ENCODE measurements around the gene CHSY1. TPM values are rescaled to one million over a fixed set of nuclear protein-coding genes. Genes with fewer than 3 reads are reported as not detected.

The CHSY1 gene
- total and polyA plus RNA-seq, 2 donors (not counting 1 experiment from before 2014, with no cell fraction given) = 4.7 to 20.3 TPM

- no peaks in the 10 kb centered on the region for H3K27me3 ChIP-seq (replicated peaks in 1 of 4; ENCODE audit: control extremely low read depth in 1 of 4, control insufficient read depth in 3 of 4, insufficient read depth in 4 of 4, low read length in 3 of 4)
- peak overlapping the region in 1 of 5 experiments; percentile 24 for H3K4me3 ChIP-seq (ENCODE audit: control extremely low read depth in 1 of 5, extremely low read depth in 1 of 5, insufficient read depth in 1 of 5, low read depth in 2 of 5, low read length in 4 of 5)
- Mint-ChIP-seq H3K27me3 (no peaks in the 10 kb centered on the region), H3K27ac (peak overlapping the region; percentile 7), H3K9me3 (ENCODE audit: insufficient read depth) (no peaks in the 10 kb centered on the region), H3K4me1 (peaks cover 60% of the 10 kb centered on the region), H3K4me3 (peak overlapping the region; percentile 74)
- WGBS (ENCODE audit: insufficient coverage) = 19% methylated on average over 13 of the region's 14 CpGs
- no peaks in the 10 kb centered on the region for H3K79me2 ChIP-seq (ENCODE audit: control insufficient read depth, insufficient read depth, low read length)
- DNase-seq (peak; percentile 57), ATAC-seq (ENCODE audit: low read depth) (peak; percentile 80)
- ChIA-PET CTCF (interaction anchor here (1.2 to 2.0 kb wide), 2 partner anchors 14 to 122 kb away, joined by 5 read pairs; no protein-coding TSS in a partner anchor), POLR2A (interaction anchor here (0.6 kb wide), 1 partner anchor 74 kb away, joined by 3 read pairs; no protein-coding TSS in a partner anchor)
- H3K4me1 ChIP-seq (ENCODE audit: control insufficient read depth in 2 of 2, insufficient read depth in 2 of 2, low read length in 2 of 2) = peaks cover 33 to 66% of the 10 kb centered on the region in 2 donors
- H3K9ac ChIP-seq (ENCODE audit: low read length) = peak overlapping the region; percentile 2
- H4K20me1 ChIP-seq (ENCODE audit: control insufficient read depth, insufficient read depth, low read length, poor library complexity, severe bottlenecking) = no peaks in the 10 kb centered on the region
- TF ChIP-seq CTCF (IDR thresholded peaks at IDR 0.05) = no peak
- no peak for TF ChIP-seq EZH2 (IDR thresholded peaks at IDR 0.05; ENCODE audit: borderline replicate concordance, insufficient read depth, low read depth, low read length, poor library complexity, severe bottlenecking)
- H3K36me3 ChIP-seq (replicated peaks in 1 of 2; ENCODE audit: control extremely low read depth in 1 of 2, control insufficient read depth in 1 of 2, extremely low read depth in 1 of 2, insufficient read depth in 2 of 2, low read length in 1 of 2) = no peaks in the 10 kb centered on the region
- peaks cover 0 to 15% (median 2%) of the 10 kb centered on the region in 3 donors for H3K9me3 ChIP-seq (ENCODE audit: control extremely low read depth in 1 of 3, control insufficient read depth in 2 of 3, insufficient read depth in 1 of 3, low read length in 2 of 3)
- no peak overlapping the region for H3K27ac ChIP-seq (ENCODE audit: low read length in 2 of 2)
- peak overlapping the region; percentile 55 for H3K4me2 ChIP-seq (replicated peaks; ENCODE audit: low read depth, low read length, poor library complexity, severe bottlenecking)
- no peak overlapping the region for H2AFZ ChIP-seq (ENCODE audit: insufficient read depth, low read depth, low read length, poor library complexity, severe bottlenecking)
- intact Hi-C loops (cut with micrococcal nuclease) = no loop called here
Measured at GRCh38 chr15:101135532-101136166, 116.2 kb downstream of the CHSY1 start.

- ChIA-PET POLR2A (interaction anchor here (0.6 kb wide), 1 partner anchor 73 kb away, joined by 3 read pairs; no protein-coding TSS in a partner anchor), CTCF (interaction anchor here (1.2 to 2.0 kb wide), 2 partner anchors 13 to 123 kb away, joined by 5 read pairs; no protein-coding TSS in a partner anchor)
- peaks cover 60% of the 10 kb centered on the region for H3K4me1 Mint-ChIP-seq
- H3K4me2 ChIP-seq (replicated peaks; ENCODE audit: low read depth, low read length, poor library complexity, severe bottlenecking) = no peak overlapping the region
- no peak overlapping the region for H3K27ac ChIP-seq (ENCODE audit: low read length in 2 of 2)
- no CpG with 5 or more reads among the region's 5 CpGs for WGBS (ENCODE audit: insufficient coverage)
- H2AFZ ChIP-seq (ENCODE audit: insufficient read depth, low read depth, low read length, poor library complexity, severe bottlenecking) = no peak overlapping the region
- H3K79me2 ChIP-seq (ENCODE audit: control insufficient read depth, insufficient read depth, low read length) = no peaks in the 10 kb centered on the region
- DNase-seq (no peak), ATAC-seq (ENCODE audit: low read depth) (no peak)
- no peaks in the 10 kb centered on the region for H3K36me3 ChIP-seq (replicated peaks in 1 of 2; ENCODE audit: control extremely low read depth in 1 of 2, control insufficient read depth in 1 of 2, extremely low read depth in 1 of 2, insufficient read depth in 2 of 2, low read length in 1 of 2)
- H3K4me3 Mint-ChIP-seq = no peak overlapping the region
- H3K9ac ChIP-seq (ENCODE audit: low read length) = no peak overlapping the region
- H3K27ac Mint-ChIP-seq = no peak overlapping the region
- no peaks in the 10 kb centered on the region for H4K20me1 ChIP-seq (ENCODE audit: control insufficient read depth, insufficient read depth, low read length, poor library complexity, severe bottlenecking)
- H3K27me3 Mint-ChIP-seq = no peaks in the 10 kb centered on the region
- TF ChIP-seq EZH2 (IDR thresholded peaks at IDR 0.05; ENCODE audit: borderline replicate concordance, insufficient read depth, low read depth, low read length, poor library complexity, severe bottlenecking) = no peak
- no peak for TF ChIP-seq CTCF (IDR thresholded peaks at IDR 0.05)
- H3K27me3 ChIP-seq (replicated peaks in 1 of 4; ENCODE audit: control extremely low read depth in 1 of 4, control insufficient read depth in 3 of 4, insufficient read depth in 4 of 4, low read length in 3 of 4) = no peaks in the 10 kb centered on the region
- intact Hi-C loops (cut with micrococcal nuclease) = no loop called here
- H3K4me3 ChIP-seq (ENCODE audit: control extremely low read depth in 1 of 5, extremely low read depth in 1 of 5, insufficient read depth in 1 of 5, low read depth in 2 of 5, low read length in 4 of 5) = no peak overlapping the region
- peaks cover 40 to 64% of the 10 kb centered on the region in 2 donors for H3K4me1 ChIP-seq (ENCODE audit: control insufficient read depth in 2 of 2, insufficient read depth in 2 of 2, low read length in 2 of 2)
- H3K9me3 Mint-ChIP-seq (ENCODE audit: insufficient read depth) = no peaks in the 10 kb centered on the region
- H3K9me3 ChIP-seq (ENCODE audit: control extremely low read depth in 1 of 3, control insufficient read depth in 2 of 3, insufficient read depth in 1 of 3, low read length in 2 of 3) = peaks cover 0 to 15% (median 2%) of the 10 kb centered on the region in 3 donors
Measured at GRCh38 chr15:101134780-101135179, 117.1 kb downstream of the CHSY1 start.
